HG03095 (cell line): Measurements from ENCODE around the gene NDUFA6.
"Not testable (repeated sequence)": the region's sequence is repeated elsewhere in the genome, so short reads cannot be mapped to it uniquely, and the experiment has no call there.

Experiments
- ATAC-seq: cut with Tn5 transposase; IDR thresholded peaks from one replicate; pipeline ENCODE4 v1.9.1; 2021; ENCODE audit warnings: moderate library complexity; ENCODE audit not compliant: unreplicated experiment

NDUFA6 gene

DNA sequence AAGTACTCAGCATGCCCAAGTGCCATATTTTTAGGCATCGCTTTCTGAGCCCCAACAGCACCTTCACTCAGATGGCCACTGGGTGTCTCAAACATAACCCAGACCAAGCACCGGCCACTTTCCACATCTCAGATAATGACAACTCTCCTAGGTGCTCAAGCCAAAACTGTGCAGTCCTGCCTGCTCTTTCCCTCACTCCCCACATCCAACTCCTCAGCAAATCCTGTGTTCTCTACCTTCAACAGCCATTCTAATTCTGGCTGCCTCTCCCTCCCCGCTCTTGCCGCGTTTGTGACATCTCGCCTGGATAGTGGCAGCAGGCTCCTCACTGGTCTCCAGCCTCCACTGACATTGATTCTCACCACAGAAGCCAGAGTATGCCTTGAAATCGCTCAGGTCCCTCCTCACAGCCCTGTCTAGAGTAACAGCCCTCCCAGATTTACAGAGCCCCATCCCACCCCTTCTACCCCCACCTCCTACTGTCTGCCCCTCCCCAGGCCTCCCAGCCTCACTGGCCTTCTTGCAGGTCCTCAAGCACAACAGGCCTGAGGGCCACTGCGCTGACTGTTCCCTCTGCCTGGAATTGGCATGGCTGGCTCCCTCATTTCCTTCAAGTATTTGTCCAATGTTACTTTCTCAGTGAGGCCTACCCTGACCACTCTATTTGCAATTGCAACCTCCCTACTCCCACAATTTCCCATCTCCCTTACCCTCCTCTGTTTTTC lies 17.8 kb downstream of the NDUFA6 start:
- ATAC-seq = no peak

DNA sequence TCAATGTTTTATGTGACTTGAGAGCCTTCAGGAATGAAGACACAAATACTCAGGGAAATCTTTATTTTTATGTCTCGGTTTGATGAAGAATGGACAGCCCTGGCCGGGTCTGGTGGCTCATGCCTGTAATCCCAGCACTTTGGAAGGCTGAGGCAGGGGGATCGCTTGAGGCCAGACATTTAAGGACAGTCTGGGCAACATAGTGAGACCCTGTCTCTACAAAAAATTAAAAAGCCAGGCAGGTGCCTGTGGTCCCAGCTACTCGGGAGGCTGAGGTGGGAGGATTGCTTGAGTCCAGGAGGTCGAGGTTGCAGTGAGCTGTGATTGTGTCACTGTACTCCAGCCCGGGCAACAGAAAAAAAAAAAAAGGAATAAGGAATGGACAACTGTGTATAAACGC lies 19.1 kb downstream of the NDUFA6 start:
- ATAC-seq = not testable (repeated sequence)

DNA sequence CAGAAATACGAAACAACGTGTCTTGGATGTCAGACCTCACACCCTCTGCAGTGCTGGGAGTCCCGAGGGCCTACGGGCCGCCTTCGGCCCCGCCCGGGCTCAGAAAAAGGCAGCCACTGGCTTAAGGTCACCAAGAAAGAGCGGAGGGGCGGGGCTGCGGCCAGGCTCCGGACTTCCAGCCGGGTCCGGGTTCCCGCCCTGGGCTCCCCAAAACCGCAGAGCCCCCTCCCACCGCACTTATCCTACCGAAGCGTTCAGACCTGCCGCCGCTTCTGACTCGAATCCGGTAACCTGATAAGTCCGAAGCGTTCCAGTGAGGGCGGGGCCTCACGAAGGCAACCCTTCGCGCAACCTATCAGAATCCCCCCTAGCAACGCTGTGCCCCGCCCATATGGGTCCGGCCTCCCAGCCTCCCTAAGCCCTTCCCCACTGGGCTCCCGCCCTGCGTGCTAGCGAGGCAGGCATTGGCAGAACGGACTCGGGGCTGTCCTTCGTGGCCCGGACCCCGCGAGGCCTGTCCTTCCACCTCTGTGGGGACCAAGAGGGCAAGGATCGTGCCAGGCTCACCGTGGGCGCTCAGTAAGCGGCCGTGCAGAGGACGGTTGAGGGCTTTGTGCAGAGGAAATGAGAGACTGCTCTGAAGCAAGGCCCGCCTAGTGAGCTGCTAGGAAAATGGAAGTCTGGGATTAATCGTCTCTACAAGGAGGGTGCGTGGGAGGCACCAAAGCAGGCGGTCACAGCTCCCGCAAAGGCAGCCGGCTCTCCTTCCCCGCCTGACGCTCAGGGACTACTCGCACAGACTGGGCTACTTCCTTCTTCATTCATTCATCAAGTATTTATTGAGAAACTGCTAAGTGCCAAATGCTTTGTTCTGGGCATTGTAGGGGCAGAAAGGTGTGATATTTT lies 19.8 kb downstream of the NDUFA6 start, which contains the start of gene NAGA:
Gene NAGA (minus strand): TSS at position 296 of the 906 bp plus-strand sequence. CDS start 515 bp downstream, outside the sequence.
- peak; percentile 83 for ATAC-seq

DNA sequence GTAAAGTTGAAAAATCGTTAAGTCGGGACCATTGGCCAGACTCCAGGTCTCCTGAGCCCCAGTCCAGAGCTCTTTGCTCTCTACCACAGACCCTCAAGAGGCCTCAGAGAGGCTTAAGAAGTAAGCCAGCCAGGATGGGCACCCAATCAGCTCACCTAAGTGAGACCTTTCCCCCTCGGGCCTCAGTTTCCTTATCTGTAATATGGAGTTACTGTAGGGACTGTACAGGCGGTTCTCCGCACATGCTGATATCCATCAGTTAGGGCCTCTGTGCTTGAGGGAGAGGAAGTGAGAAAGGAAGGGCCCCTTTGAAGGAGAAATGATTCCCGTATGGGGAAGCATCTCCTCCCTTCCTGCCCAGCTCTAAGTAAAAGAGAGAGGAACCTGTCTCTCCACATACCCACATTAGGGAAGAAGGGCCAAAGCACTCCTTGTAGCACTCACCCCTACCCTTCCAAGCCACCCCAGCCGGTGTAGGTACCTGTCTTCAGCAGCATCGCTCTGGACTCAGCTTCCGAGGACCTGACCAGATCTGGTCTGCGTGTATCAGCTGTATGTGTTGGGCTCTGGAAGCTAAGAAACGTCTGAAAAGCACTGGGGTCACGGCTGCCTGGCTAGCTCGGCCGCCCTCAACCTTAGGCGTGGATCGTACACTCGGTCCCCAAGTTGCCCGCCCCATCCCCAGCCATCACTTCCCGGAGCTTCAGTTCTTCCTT lies 20.6 kb downstream of the NDUFA6 start:
- peak; percentile 15 for ATAC-seq

DNA sequence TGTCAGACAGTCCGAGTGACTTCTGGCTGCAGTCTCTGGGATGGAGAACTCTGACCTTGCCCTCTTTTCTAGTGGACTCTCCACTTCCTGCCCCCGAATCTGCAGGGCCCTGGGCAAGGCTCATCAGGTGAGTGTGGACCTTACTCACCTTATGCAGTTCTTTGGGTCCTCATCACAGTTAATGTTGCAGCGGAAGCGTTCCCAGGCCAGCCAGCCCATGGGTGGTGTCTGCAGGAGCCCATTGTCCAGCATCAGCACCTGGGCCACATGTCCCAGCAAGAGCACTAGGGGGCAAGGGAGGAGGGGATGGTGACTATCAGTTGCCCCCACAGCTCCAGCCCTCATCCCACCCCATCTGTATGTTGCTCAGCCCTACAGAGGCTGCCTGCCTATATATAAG lies 22.3 kb downstream of the NDUFA6 start:
- ATAC-seq = no peak

DNA sequence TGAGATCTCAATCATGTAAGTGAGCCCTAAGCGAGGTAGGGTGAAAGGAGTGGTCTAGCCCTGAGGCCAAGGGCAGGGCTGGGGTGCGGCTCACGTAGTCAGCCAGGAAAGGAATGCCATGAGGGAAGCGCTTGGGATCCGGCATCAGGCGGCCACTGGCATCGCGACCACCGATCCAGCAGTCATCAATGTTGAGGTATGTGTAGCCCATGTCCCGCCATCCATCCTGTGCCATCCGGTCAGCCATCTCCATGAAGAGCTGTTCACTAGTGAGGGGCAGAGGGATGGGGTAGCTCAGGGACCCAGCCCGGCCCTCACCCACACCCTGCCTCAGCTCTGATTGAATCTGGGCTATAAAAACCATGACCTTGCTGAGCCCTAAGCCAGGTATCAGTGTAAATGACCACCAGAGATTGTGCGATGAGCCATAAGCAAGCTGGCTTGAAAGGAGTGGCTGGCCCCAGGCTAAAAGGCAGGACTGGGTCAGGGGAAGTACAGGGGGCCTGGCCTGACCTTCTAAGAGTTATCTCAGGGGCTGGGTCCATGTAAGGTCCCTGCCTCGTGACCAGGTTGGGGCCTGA lies 22.8 kb downstream of the NDUFA6 start:
- ATAC-seq = no peak

DNA sequence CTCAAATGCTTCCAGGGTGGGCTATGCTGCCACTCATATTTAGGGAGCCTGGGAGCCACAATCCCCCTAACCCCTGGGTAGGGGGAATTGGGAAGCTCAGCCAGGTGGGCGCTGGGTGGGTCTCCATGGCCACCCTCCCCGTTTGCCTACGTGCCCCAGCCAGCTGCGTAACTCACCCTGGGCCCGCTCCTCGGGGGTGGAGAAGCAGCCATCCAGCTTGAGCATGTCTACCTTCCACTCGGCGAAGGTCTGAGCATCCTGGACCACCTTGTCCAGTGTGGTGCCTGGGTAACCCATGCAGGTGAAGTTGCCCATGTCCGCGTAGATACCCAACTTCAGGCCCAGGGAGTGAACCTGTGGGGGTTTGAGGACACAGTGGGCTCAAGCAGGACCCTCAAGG lies 23.6 kb downstream of the NDUFA6 start:
- no peak for ATAC-seq

DNA sequence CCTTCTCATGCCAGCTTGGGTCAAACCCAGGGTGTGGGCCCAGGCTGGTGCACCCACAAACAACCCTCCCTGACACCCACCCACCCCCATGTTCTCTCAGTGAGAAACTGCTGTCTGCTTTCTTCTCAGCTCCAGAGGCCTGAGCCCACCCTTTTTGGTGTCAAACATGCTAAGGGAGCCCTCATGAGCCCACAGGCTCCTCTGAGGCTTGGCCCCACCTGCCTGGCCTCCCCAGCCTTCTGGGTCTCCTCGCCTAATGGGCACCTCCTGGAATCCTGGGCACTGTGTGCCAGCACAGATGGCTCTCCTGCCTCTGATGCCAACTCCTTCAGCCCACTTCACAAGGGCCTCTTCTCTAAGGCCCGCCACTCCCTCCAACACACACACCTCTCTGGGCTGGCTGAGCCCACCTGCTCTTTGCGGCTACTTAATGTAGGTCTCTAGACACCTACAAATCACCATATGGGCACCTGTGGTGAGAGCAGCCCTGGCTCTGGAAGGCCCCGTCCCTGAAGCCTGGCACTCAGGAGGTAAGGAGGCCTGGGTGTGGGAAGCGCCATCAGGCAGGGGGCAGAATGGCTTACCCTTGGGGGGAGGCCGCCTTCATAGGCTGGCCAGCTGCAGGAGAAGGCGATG lies 24.3 kb downstream of the NDUFA6 start:
- ATAC-seq = no peak

DNA sequence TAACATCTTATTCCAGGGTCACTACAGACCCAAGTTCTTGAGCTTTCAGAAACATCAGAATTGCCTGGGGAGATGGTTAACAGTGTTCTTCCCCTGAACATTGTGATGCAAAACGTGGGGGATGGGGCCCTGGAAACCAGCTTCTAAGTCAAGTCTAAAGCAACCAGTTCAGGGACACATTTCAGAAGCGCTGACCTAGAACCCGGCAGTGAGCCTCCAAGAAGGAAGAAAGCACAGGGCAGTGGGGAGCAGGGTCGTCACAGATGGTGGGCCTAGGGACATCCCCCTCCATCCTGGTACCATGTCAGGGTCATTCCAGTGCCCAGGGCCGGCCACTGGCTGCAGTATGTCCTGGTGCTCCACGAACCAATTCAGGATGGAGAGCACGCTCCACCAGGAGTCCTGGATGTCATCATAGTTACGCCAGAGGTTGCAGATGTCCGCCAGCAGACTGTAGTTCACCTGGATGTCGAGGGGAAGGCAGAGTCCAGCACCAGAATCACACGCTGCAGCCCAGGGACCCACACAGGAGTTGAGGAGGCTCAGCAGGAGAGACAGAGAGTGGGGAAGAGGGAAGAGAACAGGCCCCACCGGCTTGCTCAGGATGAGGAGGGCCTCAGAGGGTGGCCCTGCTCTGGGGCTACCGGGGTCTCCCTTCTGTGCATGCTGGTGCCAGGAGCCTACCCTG lies 25.0 kb downstream of the NDUFA6 start:
- ATAC-seq = no peak

DNA sequence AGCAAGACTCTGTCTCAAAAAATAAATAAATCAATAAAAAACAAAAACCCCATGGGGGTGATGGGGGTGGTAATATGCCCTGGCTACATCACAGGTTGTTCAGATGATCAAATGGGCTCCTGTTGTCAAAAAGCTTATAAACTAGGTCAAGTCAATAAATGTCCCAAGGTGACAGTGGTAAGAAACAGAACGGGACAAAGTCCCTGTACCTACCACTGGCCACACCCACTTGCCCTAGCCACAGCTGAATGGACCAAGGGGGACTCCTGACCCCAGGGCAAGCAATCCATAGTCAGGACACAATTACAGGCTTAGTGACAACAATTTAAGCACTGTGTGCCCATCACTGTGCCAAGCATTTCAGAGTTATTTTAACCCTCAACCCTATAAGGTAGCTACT lies 25.9 kb downstream of the NDUFA6 start:
- no peak for ATAC-seq

DNA sequence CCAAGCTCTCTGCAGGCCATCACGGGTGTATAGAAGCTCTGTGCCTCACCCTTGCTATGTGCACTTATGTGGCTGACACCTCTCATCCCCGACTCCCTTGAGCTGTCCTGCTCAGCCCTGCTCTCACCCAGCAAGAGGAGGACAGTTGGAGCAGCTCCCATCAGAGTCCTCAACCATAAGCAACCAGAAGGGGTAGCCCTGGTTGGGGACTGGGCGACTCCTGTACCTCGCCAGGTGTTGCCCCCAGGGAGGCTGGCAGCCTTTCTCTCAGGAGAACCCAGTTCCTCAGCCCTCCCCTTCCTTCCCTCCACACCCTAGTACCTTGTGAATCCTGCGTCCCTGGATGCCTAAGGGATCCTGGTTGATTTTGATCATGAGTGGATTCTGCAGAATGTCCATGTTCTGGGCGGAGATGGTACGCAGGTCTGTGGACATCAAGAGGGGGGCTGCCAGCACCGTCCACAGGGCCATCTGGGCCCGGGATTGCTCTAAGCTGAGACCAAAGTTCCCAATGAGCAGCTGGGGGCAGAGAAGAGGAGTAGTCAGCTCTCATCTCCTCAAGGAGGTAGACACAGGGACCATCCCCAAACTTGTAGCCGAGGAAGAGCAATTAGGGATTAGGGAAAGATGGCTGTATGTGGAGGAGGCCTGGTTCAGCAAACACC lies 27.9 kb downstream of the NDUFA6 start:
- ATAC-seq = no peak

DNA sequence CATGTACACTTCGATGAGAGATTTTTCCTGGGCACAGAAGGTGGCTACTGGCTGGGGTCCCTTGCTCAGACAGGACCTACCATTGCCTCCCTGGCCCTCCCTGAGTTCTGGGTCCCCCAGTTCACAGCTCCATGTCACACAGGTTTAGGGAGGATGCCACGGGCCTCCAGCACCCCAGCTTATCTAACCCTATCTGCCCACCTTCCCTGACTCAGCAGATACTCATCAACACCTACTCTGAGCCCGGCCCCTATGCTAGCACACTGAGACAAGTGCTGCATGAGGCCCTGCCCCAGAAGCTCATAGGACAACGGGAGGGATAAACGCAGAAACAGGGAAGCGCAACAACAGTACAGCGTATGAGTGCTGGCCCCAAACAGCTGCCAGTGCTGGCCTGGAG lies 29.5 kb downstream of the NDUFA6 start:
- ATAC-seq = no peak

DNA sequence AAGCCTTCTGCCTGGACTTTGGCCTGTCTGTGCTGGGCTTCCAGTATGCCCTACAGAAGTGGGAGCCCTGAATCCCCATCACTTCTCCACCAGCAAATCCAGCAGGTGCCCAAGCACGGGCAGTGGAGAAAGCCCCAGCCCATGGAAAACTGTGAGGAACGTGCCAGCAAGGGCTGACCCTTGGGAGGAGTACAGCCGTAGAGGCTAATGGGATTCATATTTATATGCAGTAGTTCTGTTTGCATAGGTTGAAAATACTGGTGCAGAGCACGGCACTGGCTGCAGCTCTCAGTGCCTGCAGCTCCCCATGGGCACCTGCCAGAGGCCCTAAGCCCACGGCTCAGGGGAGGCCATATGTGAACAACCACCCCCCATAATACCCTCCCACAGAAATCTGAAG lies 30.1 kb downstream of the NDUFA6 start:
- no peak for ATAC-seq

DNA sequence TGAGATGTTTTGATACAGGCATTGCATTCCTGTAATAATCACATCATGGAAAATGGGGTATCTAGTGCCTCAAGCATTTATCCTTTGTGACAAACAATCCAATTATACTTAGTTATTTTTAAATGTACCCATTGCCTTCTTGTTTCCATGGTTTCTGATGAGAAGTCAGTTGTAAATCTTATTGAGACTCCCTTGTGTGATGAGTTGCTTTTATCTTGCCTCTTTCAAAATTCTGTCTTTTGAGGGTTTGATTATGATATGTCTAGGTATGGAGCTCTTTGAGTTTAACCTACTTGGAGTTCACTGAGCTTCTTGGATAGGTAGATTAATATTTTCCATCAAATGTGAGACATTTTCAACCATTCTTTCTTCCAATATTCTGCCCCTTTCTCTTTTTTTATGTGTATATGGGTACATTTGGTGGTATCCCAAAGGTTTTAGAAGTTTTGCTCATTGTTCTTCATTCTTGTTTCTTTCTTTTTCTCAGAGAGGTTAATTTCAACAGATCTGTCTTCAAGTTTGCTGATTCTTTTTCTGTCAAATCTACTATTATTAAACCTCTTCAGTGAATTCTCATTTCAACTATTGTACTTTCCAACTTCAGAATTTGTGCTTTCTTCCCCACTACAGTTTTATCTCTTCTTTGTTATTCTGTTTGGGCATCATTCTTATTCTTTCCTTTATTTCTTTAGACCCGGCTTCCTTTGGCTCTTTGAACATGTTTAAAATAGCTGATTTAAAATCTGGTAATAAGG lies 33.6 kb downstream of the NDUFA6 start:
- ATAC-seq = no peak

DNA sequence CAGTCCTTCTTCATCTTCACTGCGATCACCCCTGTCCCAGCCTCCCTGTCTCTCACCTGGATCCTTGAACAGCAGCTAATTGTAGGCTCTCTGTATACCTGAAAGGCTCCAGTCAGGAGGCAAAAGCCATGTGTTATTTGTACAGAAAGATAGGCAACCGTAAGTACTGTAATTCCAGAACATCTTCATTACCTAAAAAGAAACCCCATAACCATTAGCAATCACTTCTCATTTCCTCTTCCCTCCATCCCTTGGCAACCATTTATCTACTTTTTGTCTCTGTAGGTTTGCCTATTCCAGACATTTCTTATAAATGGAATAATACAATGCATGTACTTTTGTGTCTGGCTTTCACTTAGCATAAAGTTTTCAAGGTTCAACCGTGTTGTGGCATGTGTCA lies 37.8 kb downstream of the NDUFA6 start:
- ATAC-seq = no peak

DNA sequence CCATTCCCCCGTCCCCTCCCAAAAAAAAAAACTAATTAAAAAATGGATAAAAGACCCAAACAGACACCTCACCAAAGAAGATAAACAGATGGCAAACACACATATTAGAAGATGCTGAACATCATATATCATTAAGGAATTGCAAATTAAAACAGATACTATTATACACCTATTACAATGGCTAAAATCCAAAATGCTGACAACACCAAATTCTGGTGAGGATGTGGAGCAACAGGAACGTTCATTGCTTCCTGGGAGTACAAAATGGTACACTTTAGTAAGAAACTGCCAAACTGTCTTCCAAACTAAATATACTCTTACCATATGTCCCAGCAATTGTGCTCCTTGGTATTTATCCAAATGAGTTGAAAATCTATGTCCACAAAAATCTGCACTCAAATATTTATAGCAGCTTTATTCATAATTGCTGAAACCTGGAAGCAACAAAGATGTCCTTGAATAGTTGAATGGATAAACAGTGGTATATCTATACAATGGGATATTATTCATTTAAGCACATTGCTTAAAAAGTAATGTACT lies 39.9 kb downstream of the NDUFA6 start:
- no peak for ATAC-seq

DNA sequence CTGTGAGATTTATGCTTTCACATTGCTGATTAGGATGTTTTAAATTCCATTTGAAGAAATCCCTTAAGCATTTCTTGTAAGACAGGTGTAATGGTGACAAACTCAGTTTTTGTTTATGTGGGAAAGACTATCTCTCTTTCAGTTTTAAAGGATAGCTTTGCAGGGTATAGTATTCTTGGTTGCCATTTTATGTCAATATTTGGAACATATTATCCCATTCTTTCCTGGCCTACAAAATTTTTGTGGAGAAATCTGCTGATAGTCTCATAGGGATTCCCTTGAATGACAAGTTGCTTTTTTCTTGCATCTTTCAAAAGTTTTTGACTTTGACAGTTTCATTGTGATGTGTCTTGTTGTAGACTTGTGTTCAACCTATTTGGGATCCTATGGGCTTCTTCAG lies 48.8 kb downstream of the NDUFA6 start:
- ATAC-seq = no peak

DNA sequence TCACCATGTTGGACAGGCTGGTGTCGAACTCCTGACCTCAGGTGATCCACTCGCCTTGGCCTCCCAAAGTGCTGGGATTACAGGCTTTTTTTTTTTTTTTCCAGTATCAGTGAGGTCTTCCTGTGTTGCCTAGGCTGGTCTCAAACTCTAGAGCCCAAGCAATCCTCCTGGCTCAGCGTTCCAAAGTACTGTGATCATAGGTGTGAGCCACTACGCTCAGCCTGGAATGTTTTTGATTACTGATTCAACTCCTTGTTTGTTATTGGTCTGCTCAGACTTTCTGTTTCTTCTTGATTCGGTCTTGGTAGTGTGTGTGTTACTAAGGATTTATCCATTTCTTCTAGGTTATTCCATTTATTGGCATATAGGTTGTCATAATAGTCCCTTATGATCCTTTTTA lies 51.3 kb downstream of the NDUFA6 start:
- no peak for ATAC-seq
